ES-I3 (cell line): ENCODE data around the gene TTLL6.
A peak's percentile ranks its signal among the peaks of the same experiment; 100 is the strongest.

Experiments
- H3K36me3 ChIP-seq: 2 replicates; pipeline ENCODE4 v1.6.1; 2013; ENCODE audit warnings: mild to moderate bottlenecking, low read length, control low read depth, moderate library complexity; ENCODE audit not compliant: insufficient read depth
- H3K4me1 ChIP-seq: 2 replicates; pipeline ENCODE4 v1.6.1; 2013; ENCODE audit warnings: mild to moderate bottlenecking, control low read depth, low read length; ENCODE audit not compliant: insufficient read depth
- H3K9ac ChIP-seq: 2 replicates; pipeline ENCODE4 v1.6.1; 2013; ENCODE audit warnings: low read depth, mild to moderate bottlenecking, low read length, moderate library complexity
- H3K9me3 ChIP-seq: 2 replicates; pipeline ENCODE4 v1.6.1; 2013; ENCODE audit warnings: mild to moderate bottlenecking, low read length, moderate library complexity; ENCODE audit not compliant: control insufficient read depth, insufficient read depth

TTLL6 gene

GRCh38 chr17:48795444-48796162, 21.4 kb downstream of the TTLL6 start:
- H3K4me1 ChIP-seq, result peaks cover 5% of the 10 kb centered on the region
- H3K36me3 ChIP-seq, result no peaks in the 10 kb centered on the region
- no peak overlapping the region for H3K9ac ChIP-seq
- H3K9me3 ChIP-seq, result no peaks in the 10 kb centered on the region

GRCh38 chr17:48792033-48792798, 24.8 kb downstream of the TTLL6 start:
- Histone ChIP-seq H3K9ac (no peak overlapping the region), H3K9me3 (no peaks in the 10 kb centered on the region), H3K36me3 (no peaks in the 10 kb centered on the region), H3K4me1 (peaks cover 8% of the 10 kb centered on the region)

GRCh38 chr17:48791128-48792032, 25.6 kb downstream of the TTLL6 start:
- H3K36me3 ChIP-seq, result no peaks in the 10 kb centered on the region
- H3K4me1 ChIP-seq, result peaks cover 8% of the 10 kb centered on the region
- no peak overlapping the region for H3K9ac ChIP-seq
- no peaks in the 10 kb centered on the region for H3K9me3 ChIP-seq

GRCh38 chr17:48790607-48791127, 26.4 kb downstream of the TTLL6 start:
- Histone ChIP-seq H3K36me3 (no peaks in the 10 kb centered on the region), H3K9me3 (no peaks in the 10 kb centered on the region), H3K4me1 (peaks cover 8% of the 10 kb centered on the region), H3K9ac (0 out of 2 replicates have a peak overlapping the region, but pooled peaks have one; percentile 6)

- no peaks in the 10 kb centered on the region for H3K9me3 ChIP-seq
- no peaks in the 10 kb centered on the region for H3K36me3 ChIP-seq
- H3K4me1 ChIP-seq, result peaks cover 8% of the 10 kb centered on the region
- H3K9ac ChIP-seq, result no peak overlapping the region
These were observed 29.2 kb downstream of the TTLL6 start for GRCh38 chr17:48787828-48788227.

- H3K4me1 ChIP-seq, result no peaks in the 10 kb centered on the region
- H3K36me3 ChIP-seq, result no peaks in the 10 kb centered on the region
- H3K9me3 ChIP-seq, result no peaks in the 10 kb centered on the region
- H3K9ac ChIP-seq, result no peak overlapping the region
These were observed 37.6 kb downstream of the TTLL6 start for GRCh38 chr17:48779421-48779820.

- H3K9ac ChIP-seq, result no peak overlapping the region
These were observed 40.4 kb downstream of the TTLL6 start for GRCh38 chr17:48776602-48777001.

GRCh38 chr17:48773245-48773644, 43.8 kb downstream of the TTLL6 start:
- Histone ChIP-seq H3K4me1 (no peaks in the 10 kb centered on the region), H3K36me3 (no peaks in the 10 kb centered on the region), H3K9me3 (no peaks in the 10 kb centered on the region), H3K9ac (no peak overlapping the region)

More at GRCh38 chr17:48776602-48777001, 40.4 kb downstream of the TTLL6 start:
- H3K4me1 ChIP-seq, result no peaks in the 10 kb centered on the region
- no peaks in the 10 kb centered on the region for H3K9me3 ChIP-seq
- H3K36me3 ChIP-seq, result no peaks in the 10 kb centered on the region

- Histone ChIP-seq H3K9ac (no peak overlapping the region), H3K9me3 (no peaks in the 10 kb centered on the region), H3K4me1 (no peaks in the 10 kb centered on the region), H3K36me3 (no peaks in the 10 kb centered on the region)
These were observed 46.1 kb downstream of the TTLL6 start for GRCh38 chr17:48770954-48771353.

GRCh38 chr17:48769009-48769675, 47.9 kb downstream of the TTLL6 start:
- Histone ChIP-seq H3K4me1 (no peaks in the 10 kb centered on the region), H3K9ac (no peak overlapping the region), H3K36me3 (no peaks in the 10 kb centered on the region), H3K9me3 (no peaks in the 10 kb centered on the region)

- Histone ChIP-seq H3K9me3 (no peaks in the 10 kb centered on the region), H3K4me1 (no peaks in the 10 kb centered on the region)
These were observed 49.7 kb downstream of the TTLL6 start for GRCh38 chr17:48767263-48767774.

GRCh38 chr17:48761114-48761513, 55.9 kb downstream of the TTLL6 start:
- H3K36me3 ChIP-seq, result no peaks in the 10 kb centered on the region

More at GRCh38 chr17:48767263-48767774, 49.7 kb downstream of the TTLL6 start:
- H3K36me3 ChIP-seq, result no peaks in the 10 kb centered on the region
- no peak overlapping the region for H3K9ac ChIP-seq

GRCh38 chr17:48760411-48760810, 56.6 kb downstream of the TTLL6 start:
- Histone ChIP-seq H3K9ac (no peak overlapping the region), H3K4me1 (no peaks in the 10 kb centered on the region), H3K36me3 (no peaks in the 10 kb centered on the region), H3K9me3 (no peaks in the 10 kb centered on the region)

More at GRCh38 chr17:48761114-48761513, 55.9 kb downstream of the TTLL6 start:
- Histone ChIP-seq H3K4me1 (no peaks in the 10 kb centered on the region), H3K9me3 (no peaks in the 10 kb centered on the region), H3K9ac (no peak overlapping the region)
